ENCODE data around the gene STK25.
"Not testable (repeated sequence)": the region's sequence is repeated elsewhere in the genome, so short reads cannot be mapped to it uniquely, and the experiment has no call there.

The STK25 gene

GRCh38 chr2:241507430-241508239 lies 749 bp downstream of the STK25 start:
- DNase-seq (ENCODE audit: low spot score), result no peak

GRCh38 chr2:241506793-241507429 lies 1.5 kb downstream of the STK25 start:
- DNase-seq (ENCODE audit: low spot score), result no peak

GRCh38 chr2:241506317-241506716 lies 2.1 kb downstream of the STK25 start:
- not testable (repeated sequence) for DNase-seq (ENCODE audit: low spot score)

- no peak for DNase-seq (ENCODE audit: low spot score)
Measured at GRCh38 chr2:241505781-241506201, 2.6 kb downstream of the STK25 start.

GRCh38 chr2:241505086-241505780 lies 3.2 kb downstream of the STK25 start:
- no peak for DNase-seq (ENCODE audit: low spot score)

GRCh38 chr2:241503776-241504392 lies 4.5 kb downstream of the STK25 start:
- no peak for DNase-seq (ENCODE audit: low spot score)

GRCh38 chr2:241502281-241502680 lies 6.1 kb downstream of the STK25 start:
- no peak for DNase-seq (ENCODE audit: low spot score)

GRCh38 chr2:241501551-241501950 lies 6.8 kb downstream of the STK25 start:
- DNase-seq (ENCODE audit: low spot score), result no peak

GRCh38 chr2:241501099-241501541 lies 7.3 kb downstream of the STK25 start:
- no peak for DNase-seq (ENCODE audit: low spot score)

GRCh38 chr2:241500431-241500975 lies 7.9 kb downstream of the STK25 start:
- no peak for DNase-seq (ENCODE audit: low spot score)

GRCh38 chr2:241500016-241500415 lies 8.4 kb downstream of the STK25 start:
- no peak for DNase-seq (ENCODE audit: low spot score)

- DNase-seq (ENCODE audit: low spot score), result no peak
Measured at GRCh38 chr2:241499146-241499965, 9.0 kb downstream of the STK25 start.

GRCh38 chr2:241498115-241499070 lies 10.0 kb downstream of the STK25 start:
- no peak for DNase-seq (ENCODE audit: low spot score)

- DNase-seq (ENCODE audit: low spot score), result no peak
Measured at GRCh38 chr2:241496904-241497877, 11.2 kb downstream of the STK25 start.

GRCh38 chr2:241496003-241496707 lies 12.2 kb downstream of the STK25 start:
- DNase-seq (ENCODE audit: low spot score), result no peak

- no peak for DNase-seq (ENCODE audit: low spot score)
Measured at GRCh38 chr2:241495172-241496002, 13.0 kb downstream of the STK25 start.

GRCh38 chr2:241494311-241494908 lies 14.0 kb downstream of the STK25 start:
- DNase-seq (ENCODE audit: low spot score), result no peak
